ENCODE data around the gene FADS3. TPM values are rescaled to one million over a fixed set of nuclear protein-coding genes. Genes with fewer than 3 reads are reported as not detected.
"Not testable (repeated sequence)": the region's sequence is repeated elsewhere in the genome, so short reads cannot be mapped to it uniquely, and the experiment has no call there.

Gene FADS3
- total RNA-seq, 2 donors from 2014 or later = 18.5 to 74.9 TPM

DNA sequence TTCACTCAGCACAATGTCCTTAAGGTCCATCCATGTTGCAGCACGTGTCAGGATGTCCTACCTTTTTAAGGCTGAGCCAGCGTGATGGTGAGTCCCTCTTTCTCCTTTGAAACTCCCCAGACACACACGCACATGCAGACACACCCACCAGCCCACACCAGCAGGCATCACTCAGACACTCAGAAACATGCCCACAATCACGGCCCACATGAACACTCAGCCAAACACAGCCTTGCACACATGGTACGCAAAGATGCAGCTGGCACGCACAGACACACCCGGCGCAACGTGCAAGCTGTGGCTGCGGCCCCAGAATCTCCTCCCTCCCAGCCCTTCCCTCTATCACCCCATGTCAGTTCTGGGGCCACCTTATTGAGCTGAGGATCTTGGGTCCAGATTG, 8.0 kb downstream of the FADS3 start:
- no peak for DNase-seq (ENCODE audit: low spot score)
- no peaks in the 10 kb centered on the region for H3K9me3 ChIP-seq
- H3K27me3 ChIP-seq (replicated peaks; ENCODE audit: insufficient read depth) = no peaks in the 10 kb centered on the region
- no peaks in the 10 kb centered on the region for H3K4me1 ChIP-seq (replicated peaks)
- H3K4me3 ChIP-seq = no peak overlapping the region
- 89% methylated on average over 10 of the region's 10 CpGs for WGBS
- no peak overlapping the region for H3K27ac ChIP-seq
- intact Hi-C loops (cut with DNase I) = no loop called here
- H3K36me3 ChIP-seq = no peaks in the 10 kb centered on the region
- TF ChIP-seq, protein P1, sequence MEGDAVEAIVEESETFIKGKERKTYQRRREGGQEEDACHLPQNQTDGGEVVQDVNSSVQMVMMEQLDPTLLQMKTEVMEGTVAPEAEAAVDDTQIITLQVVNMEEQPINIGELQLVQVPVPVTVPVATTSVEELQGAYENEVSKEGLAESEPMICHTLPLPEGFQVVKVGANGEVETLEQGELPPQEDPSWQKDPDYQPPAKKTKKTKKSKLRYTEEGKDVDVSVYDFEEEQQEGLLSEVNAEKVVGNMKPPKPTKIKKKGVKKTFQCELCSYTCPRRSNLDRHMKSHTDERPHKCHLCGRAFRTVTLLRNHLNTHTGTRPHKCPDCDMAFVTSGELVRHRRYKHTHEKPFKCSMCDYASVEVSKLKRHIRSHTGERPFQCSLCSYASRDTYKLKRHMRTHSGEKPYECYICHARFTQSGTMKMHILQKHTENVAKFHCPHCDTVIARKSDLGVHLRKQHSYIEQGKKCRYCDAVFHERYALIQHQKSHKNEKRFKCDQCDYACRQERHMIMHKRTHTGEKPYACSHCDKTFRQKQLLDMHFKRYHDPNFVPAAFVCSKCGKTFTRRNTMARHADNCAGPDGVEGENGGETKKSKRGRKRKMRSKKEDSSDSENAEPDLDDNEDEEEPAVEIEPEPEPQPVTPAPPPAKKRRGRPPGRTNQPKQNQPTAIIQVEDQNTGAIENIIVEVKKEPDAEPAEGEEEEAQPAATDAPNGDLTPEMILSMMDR (IDR thresholded peaks at IDR 0.05) = no peak
- TF ChIP-seq POLR2A (IDR thresholded peaks at IDR 0.05) (no peak), POLR2AphosphoS5 (IDR thresholded peaks at IDR 0.05) (no peak)

DNA sequence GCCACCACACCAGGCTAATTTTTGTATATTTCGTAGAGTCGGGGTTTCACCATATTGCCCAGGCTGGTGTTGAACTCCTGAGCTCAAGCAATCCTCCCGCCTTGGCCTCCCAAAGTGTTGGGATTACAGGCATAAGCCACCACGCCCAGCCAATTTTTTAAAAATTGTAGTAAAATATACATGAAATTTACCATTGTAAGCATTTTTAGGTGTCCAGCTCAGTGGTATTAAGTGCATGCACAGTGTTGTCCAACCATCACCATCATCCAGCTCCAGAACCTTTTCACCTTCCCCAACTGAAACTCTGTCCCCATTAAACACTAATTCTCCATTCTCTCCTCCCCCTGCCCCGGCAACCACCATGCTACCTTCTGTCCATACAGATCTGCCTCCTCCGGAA, 8.5 kb downstream of the FADS3 start:
- Histone ChIP-seq H3K27me3 (replicated peaks; ENCODE audit: insufficient read depth) (no peaks in the 10 kb centered on the region), H3K36me3 (no peaks in the 10 kb centered on the region), H3K9me3 (no peaks in the 10 kb centered on the region), H3K4me3 (no peak overlapping the region), H3K4me1 (replicated peaks) (no peaks in the 10 kb centered on the region), H3K27ac (no peak overlapping the region)
- no peak for DNase-seq (ENCODE audit: low spot score)
- 88% methylated on average over 6 of the region's 6 CpGs for WGBS
- intact Hi-C loops (cut with DNase I) = no loop called here
- TF ChIP-seq POLR2A (IDR thresholded peaks at IDR 0.05) (no peak), POLR2AphosphoS5 (IDR thresholded peaks at IDR 0.05) (no peak)
- TF ChIP-seq, protein P1 (IDR thresholded peaks at IDR 0.05) = no peak

- H3K4me3 ChIP-seq; intact Hi-C loops (cut with DNase I): not testable (repeated sequence)
Measured at GRCh38 chr11:61882267-61882666, 9.1 kb downstream of the FADS3 start.

DNA sequence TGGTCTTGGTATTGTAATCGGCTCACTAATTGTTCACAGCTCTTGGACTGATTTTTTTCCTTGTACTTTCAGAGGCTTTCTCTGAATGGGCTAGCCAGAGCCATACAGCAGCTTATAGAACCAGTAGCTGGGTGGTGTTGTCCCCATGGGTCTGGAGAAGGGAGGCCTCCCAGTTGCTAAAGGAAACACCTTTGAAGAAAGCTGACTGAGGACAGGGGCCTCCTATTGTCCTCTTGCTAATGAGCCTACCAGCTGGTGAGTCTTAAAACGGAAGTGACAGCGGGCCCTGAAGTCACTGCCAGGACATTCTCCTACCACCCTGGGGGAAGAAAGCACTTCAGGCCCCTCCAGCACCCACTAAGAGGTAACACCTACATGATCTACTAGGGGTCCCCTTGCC, 9.9 kb downstream of the FADS3 start:
- H3K9me3 ChIP-seq = no peaks in the 10 kb centered on the region
- intact Hi-C loops (cut with DNase I) = no loop called here
- no peak for DNase-seq (ENCODE audit: low spot score)

More at GRCh38 chr11:61882267-61882666, 9.1 kb downstream of the FADS3 start:
- H3K27me3 ChIP-seq (replicated peaks; ENCODE audit: insufficient read depth); H3K27ac ChIP-seq; H3K4me1 ChIP-seq (replicated peaks); H3K36me3 ChIP-seq; H3K9me3 ChIP-seq; DNase-seq (ENCODE audit: low spot score): not testable (repeated sequence)
- WGBS = 93% methylated on average over 3 of the region's 3 CpGs

GRCh38 chr11:61880454-61880853, 10.9 kb downstream of the FADS3 start:
- no peak overlapping the region for H3K27ac ChIP-seq
- no peaks in the 10 kb centered on the region for H3K36me3 ChIP-seq
- 72% methylated on average over 6 of the region's 6 CpGs for WGBS
- TF ChIP-seq, protein P1 (IDR thresholded peaks at IDR 0.05) = no peak
- TF ChIP-seq POLR2AphosphoS5 (IDR thresholded peaks at IDR 0.05) (no peak), POLR2A (IDR thresholded peaks at IDR 0.05) (no peak)
- no peak for DNase-seq (ENCODE audit: low spot score)
- no peaks in the 10 kb centered on the region for H3K9me3 ChIP-seq
- intact Hi-C loops (cut with DNase I) = no loop called here
- H3K4me3 ChIP-seq = no peak overlapping the region
- H3K4me1 ChIP-seq (replicated peaks) = no peaks in the 10 kb centered on the region
- no peaks in the 10 kb centered on the region for H3K27me3 ChIP-seq (replicated peaks; ENCODE audit: insufficient read depth)

More for the DNA sequence above, 9.9 kb downstream of the FADS3 start:
- Histone ChIP-seq H3K27ac (no peak overlapping the region), H3K4me3 (no peak overlapping the region), H3K36me3 (no peaks in the 10 kb centered on the region), H3K27me3 (replicated peaks; ENCODE audit: insufficient read depth) (no peaks in the 10 kb centered on the region), H3K4me1 (replicated peaks) (no peaks in the 10 kb centered on the region)
- no peak for TF ChIP-seq POLR2AphosphoS5 (IDR thresholded peaks at IDR 0.05)
- TF ChIP-seq, protein P1 (IDR thresholded peaks at IDR 0.05) = no peak
- TF ChIP-seq POLR2A (IDR thresholded peaks at IDR 0.05) = no peak
- WGBS = 85% methylated on average over 3 of the region's 3 CpGs

Measured in prostate gland (tissue), 2 donors.